ENCODE measurements around the gene CACNA2D2. TPM values are rescaled to one million over a fixed set of nuclear protein-coding genes. Genes with fewer than 3 reads are reported as not detected.

Gene CACNA2D2
- total RNA-seq, 1 experiment from 2014 or later, result 0.04 TPM

GRCh38 chr3:50428007-50428633 is 75.3 kb downstream of the CACNA2D2 start:
- peak; percentile 10 for DNase-seq (ENCODE audit: low spot score)

- DNase-seq (ENCODE audit: low spot score), result no peak
Observed at GRCh38 chr3:50427217-50427616, 76.2 kb downstream of the CACNA2D2 start.

GRCh38 chr3:50425911-50426310 is 77.5 kb downstream of the CACNA2D2 start:
- no peak for DNase-seq (ENCODE audit: low spot score)

- no peak for DNase-seq (ENCODE audit: low spot score)
Observed at GRCh38 chr3:50423543-50423942, 79.9 kb downstream of the CACNA2D2 start.

GRCh38 chr3:50422153-50422552 is 81.3 kb downstream of the CACNA2D2 start:
- no peak for DNase-seq (ENCODE audit: low spot score)

- DNase-seq (ENCODE audit: low spot score), result no peak
Observed at GRCh38 chr3:50419595-50420370, 83.7 kb downstream of the CACNA2D2 start.

- no peak for DNase-seq (ENCODE audit: low spot score)
Observed at GRCh38 chr3:50418850-50419249, 84.6 kb downstream of the CACNA2D2 start.

- DNase-seq (ENCODE audit: low spot score), result no peak
Observed at GRCh38 chr3:50417637-50418033, 85.8 kb downstream of the CACNA2D2 start.

GRCh38 chr3:50416736-50417636 is 86.4 kb downstream of the CACNA2D2 start:
- no peak for DNase-seq (ENCODE audit: low spot score)

GRCh38 chr3:50415816-50416215 is 87.6 kb downstream of the CACNA2D2 start:
- DNase-seq (ENCODE audit: low spot score), result no peak

- DNase-seq (ENCODE audit: low spot score), result no peak
Observed at GRCh38 chr3:50415061-50415460, 88.4 kb downstream of the CACNA2D2 start.

- DNase-seq (ENCODE audit: low spot score), result no peak
Observed at GRCh38 chr3:50414616-50415015, 88.8 kb downstream of the CACNA2D2 start.

- DNase-seq (ENCODE audit: low spot score), result no peak
Observed at GRCh38 chr3:50412231-50412754, 91.1 kb downstream of the CACNA2D2 start.

- DNase-seq (ENCODE audit: low spot score), result no peak
Observed at GRCh38 chr3:50411229-50411628, 92.2 kb downstream of the CACNA2D2 start.

GRCh38 chr3:50410608-50411139 is 92.8 kb downstream of the CACNA2D2 start:
- DNase-seq (ENCODE audit: low spot score), result no peak

- DNase-seq (ENCODE audit: low spot score), result no peak
Observed at GRCh38 chr3:50410185-50410584, 93.2 kb downstream of the CACNA2D2 start.

GRCh38 chr3:50408443-50408944 is 94.9 kb downstream of the CACNA2D2 start:
- no peak for DNase-seq (ENCODE audit: low spot score)

GRCh38 chr3:50406487-50406886 is 96.9 kb downstream of the CACNA2D2 start:
- no peak for DNase-seq (ENCODE audit: low spot score)

GRCh38 chr3:50405249-50405648 is 98.2 kb downstream of the CACNA2D2 start:
- no peak for DNase-seq (ENCODE audit: low spot score)

GRCh38 chr3:50401978-50402595 is 101.3 kb downstream of the CACNA2D2 start:
- no peak for DNase-seq (ENCODE audit: low spot score)

GRCh38 chr3:50396502-50396901 is 106.9 kb downstream of the CACNA2D2 start:
- DNase-seq (ENCODE audit: low spot score), result no peak
